ENCODE results near the gene CHERP.

DNA sequence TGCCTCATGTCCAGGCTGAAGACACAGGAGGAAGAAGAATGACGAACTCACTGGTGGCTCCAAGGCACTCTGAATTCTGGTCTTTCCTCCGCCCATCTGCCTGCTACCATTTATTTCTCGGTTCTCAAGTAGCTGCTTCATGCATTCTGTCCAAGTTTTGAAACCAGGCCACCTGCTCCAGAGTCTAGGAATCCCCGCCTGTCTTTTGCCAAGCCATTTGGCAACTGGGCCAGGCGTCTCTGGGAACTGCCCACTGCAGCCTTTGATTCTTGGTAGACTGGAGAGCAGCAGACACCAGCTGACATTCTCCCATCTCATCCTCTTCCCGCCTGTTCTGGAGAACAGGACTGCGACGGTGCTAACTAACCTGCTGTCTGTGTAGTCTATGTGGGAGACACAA lies 19.1 kb upstream of the CHERP start:
- TF ChIP-seq, protein P1, sequence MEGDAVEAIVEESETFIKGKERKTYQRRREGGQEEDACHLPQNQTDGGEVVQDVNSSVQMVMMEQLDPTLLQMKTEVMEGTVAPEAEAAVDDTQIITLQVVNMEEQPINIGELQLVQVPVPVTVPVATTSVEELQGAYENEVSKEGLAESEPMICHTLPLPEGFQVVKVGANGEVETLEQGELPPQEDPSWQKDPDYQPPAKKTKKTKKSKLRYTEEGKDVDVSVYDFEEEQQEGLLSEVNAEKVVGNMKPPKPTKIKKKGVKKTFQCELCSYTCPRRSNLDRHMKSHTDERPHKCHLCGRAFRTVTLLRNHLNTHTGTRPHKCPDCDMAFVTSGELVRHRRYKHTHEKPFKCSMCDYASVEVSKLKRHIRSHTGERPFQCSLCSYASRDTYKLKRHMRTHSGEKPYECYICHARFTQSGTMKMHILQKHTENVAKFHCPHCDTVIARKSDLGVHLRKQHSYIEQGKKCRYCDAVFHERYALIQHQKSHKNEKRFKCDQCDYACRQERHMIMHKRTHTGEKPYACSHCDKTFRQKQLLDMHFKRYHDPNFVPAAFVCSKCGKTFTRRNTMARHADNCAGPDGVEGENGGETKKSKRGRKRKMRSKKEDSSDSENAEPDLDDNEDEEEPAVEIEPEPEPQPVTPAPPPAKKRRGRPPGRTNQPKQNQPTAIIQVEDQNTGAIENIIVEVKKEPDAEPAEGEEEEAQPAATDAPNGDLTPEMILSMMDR (conservative IDR thresholded peaks at IDR 0.05 in 1 of 2, IDR thresholded peaks at IDR 0.05 in 1 of 2; ENCODE audit: extremely low read depth in 1 of 2, insufficient read depth in 1 of 2, low read depth in 1 of 2, low read length in 2 of 2): no peak
- no peak for TF ChIP-seq EZH2 (IDR thresholded peaks at IDR 0.05; ENCODE audit: borderline replicate concordance, low read length)

All from mammary epithelial cell (primary cell).